Suppressor macrophage treated with lipopolysaccharide for 4 hours (primary cell): ENCODE data around the gene ACKR4.
"Not testable (repeated sequence)": the region's sequence is repeated elsewhere in the genome, so short reads cannot be mapped to it uniquely, and the experiment has no call there.

Source experiments
- DNase-seq: peaks from one replicate; pipeline ENCODE4 v3.0.0-alpha.2; 2020

Gene ACKR4

DNA sequence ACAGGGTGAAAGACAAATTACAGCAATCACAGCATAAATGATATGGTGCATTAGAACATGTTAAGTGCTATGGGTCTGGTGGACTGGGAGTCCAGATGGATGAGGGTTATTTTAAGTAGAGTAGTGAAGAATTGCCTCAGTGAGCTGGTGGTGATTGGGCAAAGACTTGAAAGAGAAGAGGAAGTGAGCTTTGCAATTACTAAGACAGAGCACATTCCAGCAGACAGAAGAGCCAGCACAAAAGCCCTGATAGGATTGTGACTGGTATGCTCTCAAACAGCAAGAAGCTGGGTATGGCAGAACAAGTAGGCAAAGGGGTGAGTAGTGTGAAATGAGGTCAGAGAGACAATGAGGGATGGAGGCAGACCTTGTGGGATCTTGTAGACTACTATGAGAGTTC is 2.1 kb upstream of the ACKR4 start:
- peak; percentile 80 for DNase-seq

DNA sequence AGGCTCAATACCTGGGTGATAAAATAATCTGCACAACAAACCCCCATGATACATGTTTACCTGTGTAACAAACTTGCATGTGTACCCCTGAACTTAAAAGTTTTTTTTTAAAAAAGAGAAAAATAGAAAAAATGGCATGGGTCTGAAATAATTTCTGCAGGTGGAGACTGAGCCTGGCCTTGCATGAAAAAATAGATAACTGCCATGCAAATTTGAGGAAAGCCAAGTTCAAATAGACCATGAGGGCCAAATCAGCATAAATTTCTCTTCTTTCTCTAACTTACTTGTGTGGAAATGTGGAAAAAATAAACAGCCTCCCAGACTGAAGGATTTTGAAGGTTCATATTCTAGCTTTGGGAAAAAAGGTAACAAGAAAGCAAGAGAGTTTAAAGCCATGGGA is 744 bp upstream of the ACKR4 start:
- DNase-seq: no peak

DNA sequence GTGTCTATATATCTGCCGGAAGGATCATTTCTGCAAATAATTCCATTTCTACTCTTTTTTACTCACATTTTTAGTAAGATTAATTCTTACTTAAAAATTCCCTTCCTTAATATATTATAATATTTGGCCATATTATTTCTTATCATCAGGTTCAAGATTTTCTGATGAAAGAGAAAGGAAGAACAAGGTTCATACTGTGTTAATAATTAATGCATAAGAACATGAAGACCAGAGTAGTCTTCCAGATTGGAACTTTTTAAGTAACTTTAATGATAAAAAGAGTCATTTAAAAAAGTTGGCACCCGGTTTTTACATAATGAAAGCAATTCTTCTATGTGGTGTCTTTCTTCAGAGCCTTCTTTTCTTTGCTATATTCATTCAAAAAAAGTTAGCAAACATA is 590 bp downstream of the ACKR4 start:
- DNase-seq: no peak

DNA sequence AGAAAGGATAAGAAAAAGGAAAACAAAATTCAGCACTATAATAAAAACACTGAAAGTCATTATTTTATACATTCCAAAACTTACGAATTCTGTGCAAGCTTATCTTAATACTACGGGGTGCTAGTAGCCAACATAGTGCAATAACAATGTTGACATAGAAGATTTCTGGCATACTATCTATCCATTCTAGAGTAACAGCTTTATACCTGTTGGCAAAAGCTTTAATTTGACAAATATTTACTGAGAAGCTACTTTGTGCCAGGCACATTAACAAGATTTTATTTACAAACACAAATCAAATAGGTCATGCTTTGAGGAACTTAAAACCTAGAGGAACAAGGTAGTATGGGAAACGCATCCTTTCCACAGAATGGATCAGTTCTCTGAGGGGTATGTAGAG is 1.1 kb downstream of the ACKR4 start:
- no peak for DNase-seq

DNA sequence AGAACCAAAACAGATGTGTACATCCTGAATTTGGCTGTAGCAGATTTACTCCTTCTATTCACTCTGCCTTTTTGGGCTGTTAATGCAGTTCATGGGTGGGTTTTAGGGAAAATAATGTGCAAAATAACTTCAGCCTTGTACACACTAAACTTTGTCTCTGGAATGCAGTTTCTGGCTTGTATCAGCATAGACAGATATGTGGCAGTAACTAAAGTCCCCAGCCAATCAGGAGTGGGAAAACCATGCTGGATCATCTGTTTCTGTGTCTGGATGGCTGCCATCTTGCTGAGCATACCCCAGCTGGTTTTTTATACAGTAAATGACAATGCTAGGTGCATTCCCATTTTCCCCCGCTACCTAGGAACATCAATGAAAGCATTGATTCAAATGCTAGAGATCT is 3.5 kb downstream of the ACKR4 start:
- not testable (repeated sequence) for DNase-seq

DNA sequence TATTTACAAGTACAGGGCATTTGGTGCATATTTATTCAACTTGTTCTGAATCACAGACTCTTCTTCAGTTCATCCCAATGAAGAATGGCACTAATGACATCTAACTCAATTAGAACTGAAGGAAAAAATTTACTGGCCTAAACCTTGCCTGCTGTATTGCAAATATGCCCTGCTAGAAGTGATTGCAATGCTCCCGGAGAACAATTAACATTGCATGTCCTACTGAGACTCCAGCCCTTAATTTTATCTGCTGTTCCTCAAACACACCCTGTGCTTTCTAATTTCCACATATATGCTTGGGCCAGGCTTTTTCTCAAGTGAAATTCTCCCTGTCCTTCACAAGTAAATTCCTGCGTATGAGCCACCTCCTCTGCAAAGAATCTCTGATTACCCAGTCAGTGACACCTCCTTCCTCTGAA is 8.3 kb downstream of the ACKR4 start:
- no peak for DNase-seq

DNA sequence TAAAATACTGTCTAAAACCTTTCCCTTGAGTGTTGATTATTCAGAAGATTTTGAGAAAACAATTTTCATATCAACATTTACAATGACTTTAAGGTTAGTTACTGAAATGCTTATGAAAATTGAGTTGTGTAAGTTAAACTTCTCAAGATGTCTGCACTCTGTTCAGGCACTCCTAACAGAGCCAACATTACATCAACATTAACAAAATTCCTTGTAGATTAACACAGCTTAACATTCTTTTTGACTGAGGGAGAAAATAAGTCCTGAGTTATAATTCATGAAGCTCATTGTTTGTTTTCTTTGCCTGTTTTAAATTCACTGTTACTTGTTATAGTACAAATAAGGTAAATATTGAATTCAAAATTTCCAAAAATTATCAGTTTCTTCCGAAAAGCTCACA is 9.0 kb downstream of the ACKR4 start:
- DNase-seq: no peak

DNA sequence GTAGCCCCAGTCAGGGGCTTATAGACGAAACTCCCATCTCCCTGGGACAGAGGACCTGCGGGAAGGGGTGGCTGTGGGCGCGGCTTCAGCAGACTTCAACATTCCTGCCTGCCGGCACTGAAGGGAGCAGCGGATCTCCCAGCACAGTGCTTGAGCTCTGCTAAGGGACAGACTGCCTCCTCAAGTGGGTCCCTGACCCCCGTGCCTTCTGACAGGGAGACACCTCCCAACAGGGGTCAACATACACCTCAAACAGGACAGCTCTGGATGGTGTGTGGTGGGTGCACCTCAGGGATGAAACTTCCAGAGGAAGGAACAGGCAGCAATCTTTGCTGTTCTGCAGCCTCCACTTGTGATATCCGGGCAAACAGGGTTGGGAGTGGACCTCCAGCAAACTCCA is 9.6 kb downstream of the ACKR4 start:
- DNase-seq: not testable (repeated sequence)

DNA sequence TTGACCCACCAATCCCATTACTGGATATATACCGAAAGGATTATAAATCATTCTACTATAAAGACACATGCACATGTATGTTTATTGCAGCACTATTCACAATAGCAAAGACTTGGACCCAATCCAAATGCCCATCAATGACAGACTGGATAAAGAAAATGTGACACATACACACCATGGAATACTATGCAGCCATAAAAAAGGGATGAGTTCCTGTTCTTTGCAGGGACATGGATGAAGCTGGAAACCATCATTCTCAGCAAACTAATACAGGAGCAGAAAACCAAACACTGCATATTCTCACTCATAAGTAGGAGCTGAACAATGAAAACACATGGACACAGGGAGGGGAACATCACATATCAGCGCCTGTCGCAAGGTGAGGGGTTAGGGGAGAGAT is 18.2 kb downstream of the ACKR4 start:
- not testable (repeated sequence) for DNase-seq

DNA sequence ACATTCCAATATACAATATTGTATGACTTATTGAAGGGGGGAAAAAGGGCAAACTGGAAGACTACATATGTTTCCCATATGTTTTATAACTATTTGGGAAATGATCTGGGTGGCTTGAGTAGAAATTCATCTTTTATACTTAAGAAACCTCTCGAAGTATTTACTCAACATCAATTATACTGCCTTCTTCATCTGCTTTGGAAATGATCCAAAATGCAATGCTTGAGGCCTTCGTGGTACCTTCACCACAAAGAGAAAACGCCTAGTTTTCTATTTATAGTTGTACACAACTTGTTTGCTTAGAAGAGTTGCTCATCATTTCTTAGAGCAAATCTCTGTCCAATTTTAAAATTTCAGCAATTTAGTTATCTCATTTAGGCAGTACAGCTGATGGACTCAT is 18.8 kb downstream of the ACKR4 start:
- no peak for DNase-seq

DNA sequence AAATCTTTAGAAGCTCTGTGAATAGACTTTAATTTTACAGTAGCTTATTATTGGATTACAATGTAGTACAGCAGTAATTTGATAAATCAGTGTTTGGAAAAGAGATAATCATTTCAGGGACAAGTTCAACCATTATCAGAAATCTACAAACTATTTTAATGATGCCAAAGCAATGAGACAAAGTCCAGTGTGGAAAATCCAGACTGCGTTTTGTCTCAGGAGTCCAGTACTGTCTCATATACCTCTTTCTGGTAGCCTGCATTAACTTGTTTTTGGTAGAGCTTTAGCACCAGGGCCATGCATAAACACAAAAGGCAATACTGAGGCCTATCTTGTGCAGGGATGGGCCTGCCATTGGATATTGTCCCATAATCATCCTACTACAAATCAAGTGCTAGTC is 19.7 kb downstream of the ACKR4 start:
- DNase-seq: no peak

DNA sequence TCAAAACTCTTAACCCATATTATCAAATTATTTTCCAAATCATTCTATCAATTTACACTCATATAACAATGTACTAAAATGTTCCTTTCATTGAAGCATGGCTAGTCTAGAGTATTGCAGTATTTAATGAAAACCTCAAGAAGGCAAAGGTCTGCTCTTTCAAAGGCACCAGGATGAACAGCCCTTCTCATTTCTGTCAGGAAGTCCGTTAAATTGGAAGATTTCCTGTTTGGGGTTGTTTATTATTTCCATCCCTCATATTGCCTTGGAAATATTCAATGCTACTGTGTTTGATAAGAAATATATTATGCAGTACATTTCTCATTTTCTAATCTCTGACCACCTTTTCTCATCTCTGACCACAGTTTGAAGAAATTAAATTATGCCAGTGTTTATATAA is 25.1 kb downstream of the ACKR4 start:
- DNase-seq: no peak

DNA sequence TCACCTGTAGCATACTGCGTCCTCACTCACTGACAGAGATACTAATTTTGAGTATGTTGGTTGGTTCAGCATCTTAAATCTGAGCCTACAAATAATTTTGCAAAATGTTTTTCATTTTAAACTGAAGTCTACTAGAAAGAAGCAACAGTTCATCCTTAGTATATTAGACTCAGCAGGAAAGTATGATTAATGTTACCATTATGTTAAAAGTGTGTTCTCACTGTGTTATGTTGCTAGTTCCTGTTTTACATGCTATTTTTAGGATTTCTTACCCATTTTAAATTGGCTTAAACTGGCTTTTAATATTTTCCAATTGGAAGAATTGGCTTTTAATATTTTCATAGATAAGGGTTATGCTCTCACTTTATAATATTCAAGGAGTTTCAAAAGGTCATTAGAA is 25.7 kb downstream of the ACKR4 start:
- peak; percentile 13 for DNase-seq

DNA sequence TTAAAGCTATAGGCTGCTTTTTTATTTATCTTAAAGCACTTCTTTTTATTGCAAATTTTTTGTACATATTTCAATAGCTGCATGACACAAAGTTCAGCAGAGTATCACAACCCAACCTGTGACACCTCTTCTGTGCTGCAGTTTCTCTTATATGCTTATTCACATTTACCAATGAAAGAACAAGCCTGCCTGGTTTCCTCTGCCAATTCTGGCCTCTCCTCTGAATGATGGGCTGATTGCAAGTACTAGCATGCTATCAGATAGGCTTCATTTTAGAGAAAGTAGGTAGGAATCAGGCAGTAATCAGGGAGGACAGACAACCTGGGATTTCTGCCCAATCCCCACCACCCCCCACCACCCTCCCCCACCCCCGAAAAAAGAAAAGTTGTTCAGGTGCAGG is 26.6 kb downstream of the ACKR4 start:
- no peak for DNase-seq

DNA sequence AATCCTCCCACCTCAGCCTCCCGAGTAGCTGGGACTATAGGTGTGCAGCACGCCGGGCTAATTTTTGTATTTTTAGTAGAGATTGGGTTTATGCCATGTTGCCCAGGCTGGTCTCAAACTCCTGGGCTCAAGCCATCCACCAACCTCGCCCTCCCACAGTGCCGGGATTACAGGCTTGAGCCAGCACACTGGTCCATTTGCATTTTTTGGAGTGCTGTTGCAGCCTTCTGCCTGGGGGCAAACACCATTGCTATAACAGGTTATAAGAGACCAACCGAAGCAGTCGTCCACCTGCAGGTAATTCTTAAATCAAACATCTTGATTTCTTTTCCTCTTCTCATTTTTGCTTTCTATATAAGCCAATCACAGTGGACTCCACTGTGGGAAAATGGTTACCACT is 27.7 kb downstream of the ACKR4 start:
- no peak for DNase-seq

DNA sequence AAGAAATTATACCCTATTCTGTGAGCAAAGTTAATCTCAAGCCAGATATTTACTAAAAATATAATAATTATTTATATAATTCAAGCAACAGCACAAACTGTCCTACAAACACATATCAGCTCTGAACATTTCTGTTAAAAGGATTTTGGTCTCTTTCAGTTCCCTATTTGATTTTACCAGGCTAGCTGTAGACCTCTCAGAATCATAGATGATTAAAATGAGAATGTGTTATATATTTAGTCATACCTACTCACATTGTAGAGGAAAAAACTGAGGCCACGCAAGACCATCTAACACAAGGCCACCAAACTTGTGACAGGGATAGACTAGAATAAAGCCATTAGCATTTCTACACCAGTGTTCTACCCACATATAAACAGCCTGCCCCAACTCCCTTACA is 28.5 kb downstream of the ACKR4 start:
- peak; percentile 18 for DNase-seq

DNA sequence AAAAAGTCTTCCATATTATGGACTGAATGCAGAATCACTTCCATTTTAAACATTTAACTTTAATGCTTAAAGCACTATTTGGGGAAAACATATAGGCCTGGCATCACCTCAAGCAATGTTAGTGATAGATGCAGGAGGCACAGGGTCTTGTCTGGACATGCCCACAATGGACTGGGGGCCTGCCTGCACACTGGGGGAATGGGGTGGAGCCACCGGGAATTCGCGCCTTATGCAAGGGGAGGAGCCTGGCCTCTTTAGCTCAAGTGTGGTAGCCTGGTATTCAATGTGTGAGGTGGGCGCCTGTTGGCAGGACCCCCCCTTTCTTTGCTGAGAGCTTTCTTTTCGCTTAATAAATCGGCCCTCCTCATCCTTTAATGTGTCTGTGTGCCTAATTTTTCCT is 29.9 kb downstream of the ACKR4 start:
- no peak for DNase-seq

DNA sequence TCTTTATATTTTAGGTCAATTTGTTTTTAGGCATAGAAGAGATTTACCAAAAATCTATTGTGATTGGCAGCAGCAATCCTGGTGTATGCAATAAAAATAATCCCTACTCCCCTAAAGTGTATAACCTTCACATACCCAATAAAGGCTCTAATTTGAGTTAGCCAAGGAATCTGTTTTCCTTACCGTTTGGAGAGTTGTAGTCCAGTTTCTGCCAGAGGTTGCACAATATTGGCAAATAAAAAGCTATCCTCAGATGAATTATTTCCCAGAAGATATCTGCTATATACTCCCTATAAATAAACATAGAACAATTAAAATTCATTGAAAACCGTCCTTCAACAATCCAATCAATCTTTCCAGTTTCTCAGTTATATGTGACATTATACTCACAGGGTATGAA is 31.1 kb downstream of the ACKR4 start:
- no peak for DNase-seq

DNA sequence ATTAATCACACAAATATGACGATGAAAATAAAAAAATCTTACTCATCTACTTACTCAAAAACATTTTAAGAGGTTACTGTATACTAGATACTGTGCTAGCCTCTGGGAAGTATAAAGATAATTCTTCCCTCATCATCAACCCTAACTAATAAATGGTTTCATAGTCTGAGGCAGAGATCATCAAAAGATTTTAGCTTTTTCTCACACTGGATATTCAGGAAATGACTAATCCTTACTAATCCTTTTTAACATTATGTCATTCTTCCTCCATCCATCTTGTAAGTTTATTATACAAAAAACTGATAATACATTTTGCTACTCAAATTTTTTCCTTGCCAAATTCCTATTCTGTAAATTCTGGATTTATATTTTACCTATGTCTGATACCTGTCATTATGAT is 32.9 kb downstream of the ACKR4 start:
- DNase-seq: peak; percentile 40

DNA sequence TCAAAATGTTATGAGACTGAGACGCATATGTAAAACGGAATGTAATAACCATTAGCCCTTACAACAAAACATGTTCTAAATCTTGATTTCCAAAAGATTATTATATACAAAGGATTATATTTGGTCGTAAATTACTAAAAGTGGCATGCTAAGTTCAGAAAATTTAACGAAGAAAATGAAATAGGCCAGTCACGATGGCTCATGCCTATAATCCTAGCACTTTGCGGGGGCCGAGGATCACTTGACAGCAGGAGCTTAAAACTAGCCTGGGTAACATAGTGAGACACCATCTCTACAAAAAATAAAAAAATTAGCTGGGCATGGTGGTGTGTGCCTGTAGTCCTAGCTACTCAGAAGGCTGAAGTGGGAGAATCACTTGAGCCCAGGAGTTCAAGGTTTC is 33.5 kb downstream of the ACKR4 start:
- DNase-seq: no peak

DNA sequence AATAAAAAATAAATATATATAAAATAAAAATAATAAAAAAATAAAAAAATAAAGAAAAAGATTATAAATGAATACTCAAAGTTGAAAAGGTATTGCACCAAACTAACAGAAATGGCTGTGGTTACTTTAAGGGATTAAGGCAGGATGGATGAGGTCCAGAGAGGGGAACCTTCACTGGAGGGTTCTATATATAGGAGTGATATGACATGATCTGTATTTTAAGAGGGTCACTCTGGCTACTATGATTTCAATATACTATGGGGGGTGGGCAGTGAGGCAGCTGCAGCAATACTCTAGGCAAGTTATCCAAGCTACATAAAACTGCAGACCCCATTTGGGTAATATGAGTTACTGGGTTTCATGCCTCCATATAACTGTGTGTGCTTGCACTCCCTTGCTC is 38.0 kb downstream of the ACKR4 start:
- no peak for DNase-seq

DNA sequence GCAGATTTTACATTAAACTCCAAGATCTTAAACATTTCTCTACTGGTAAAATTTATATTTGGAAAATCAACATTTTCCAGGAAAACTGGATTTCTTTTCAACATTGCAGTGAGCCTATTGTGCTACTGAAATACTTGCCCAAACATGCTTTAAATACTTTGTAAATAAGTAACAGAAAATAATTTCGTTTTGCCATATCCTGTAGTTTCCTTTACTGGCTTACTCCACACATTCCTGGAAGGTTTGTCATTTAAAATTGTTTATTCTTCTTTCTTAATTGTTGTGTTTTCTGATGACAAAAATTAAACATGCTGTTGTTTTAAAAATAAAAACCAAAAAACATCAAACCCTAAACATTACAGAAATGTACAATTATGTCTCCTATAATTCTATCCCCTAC is 40.5 kb downstream of the ACKR4 start:
- no peak for DNase-seq

DNA sequence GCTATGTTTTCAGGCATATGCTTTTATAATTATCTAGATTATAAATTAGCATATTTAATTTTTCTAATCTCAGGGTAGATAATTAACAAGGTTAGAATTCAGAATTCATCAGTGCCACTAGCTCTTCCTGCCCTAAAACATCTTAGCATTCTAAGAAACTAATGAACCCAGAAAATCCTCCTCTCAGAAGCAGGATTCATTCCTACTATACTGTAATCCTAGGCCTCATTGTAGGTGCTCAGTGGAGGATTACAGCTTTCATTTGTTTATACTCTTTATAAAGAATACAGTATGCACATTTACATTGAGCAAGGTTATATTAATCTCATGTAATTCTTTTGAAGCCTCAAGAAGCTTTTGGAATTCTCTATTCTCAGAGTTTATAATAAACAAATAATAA is 41.6 kb downstream of the ACKR4 start:
- no peak for DNase-seq

DNA sequence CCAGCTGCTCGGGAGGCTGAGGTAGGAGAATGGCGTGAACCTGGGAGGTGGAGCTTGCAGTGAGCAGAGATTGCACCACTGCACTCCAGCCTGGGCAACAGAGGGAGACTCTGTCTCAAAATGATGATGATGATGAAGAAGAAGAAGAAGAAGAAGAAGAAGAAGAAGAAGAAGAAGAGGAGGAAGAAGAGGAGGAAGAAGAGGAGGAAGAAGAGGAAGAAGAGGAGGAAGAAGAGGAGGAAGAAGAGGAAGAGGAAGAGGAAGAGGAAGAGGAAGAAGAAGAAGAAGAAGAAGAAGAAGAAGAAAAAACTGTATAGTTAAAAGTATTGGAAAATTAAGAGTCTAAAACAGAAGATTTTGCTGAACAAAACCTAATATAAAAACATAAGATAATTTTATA is 44.4 kb downstream of the ACKR4 start:
- not testable (repeated sequence) for DNase-seq

DNA sequence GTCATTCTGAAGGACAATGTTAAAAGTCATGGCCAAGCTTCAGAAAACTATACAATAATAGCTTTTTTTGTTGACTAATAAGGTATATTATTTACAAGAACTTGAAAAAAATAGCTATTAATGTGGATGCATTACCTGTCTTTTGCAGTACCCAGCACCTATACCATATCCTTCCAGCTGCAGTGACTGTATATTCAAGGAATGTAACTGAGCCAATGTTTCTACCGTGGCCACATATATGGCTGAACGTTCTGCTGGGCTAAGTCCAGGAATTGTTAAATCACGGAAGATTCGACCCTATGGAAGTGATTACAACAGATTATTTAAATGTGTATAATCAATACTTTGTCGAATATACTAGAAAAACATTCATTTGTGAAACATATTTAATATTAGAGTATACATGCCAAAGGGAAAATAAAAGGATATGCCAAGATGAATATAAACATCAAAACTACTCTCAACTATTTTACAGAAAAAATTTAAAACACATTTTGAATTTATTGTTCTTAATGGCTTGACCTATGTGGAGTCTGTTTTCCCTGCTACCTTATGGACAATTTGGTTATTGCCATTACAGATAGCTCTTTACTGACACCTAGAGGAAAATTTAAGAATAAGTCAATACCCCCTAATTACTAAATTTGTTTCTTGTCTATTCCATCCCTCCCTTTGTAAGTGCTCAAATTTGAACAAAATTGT is 44.9 kb downstream of the ACKR4 start:
- peak; percentile 64 for DNase-seq

DNA sequence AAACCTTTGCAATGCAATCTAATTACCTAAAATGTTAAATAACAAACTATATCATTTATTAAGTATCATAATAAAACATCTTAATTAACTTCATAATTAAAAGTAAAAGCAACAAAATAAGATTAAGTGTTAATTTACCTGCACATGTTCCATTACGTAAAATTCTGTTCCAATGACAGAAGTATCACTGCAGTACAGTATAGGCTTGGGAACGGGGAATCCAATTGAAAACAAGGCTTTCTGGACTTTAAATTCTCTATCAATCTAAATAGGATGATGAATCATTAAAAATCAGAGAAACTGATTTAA is 45.4 kb downstream of the ACKR4 start:
- DNase-seq: no peak
